Measurements from ENCODE around the gene CDK1.
"Not testable (repeated sequence)": the region's sequence is repeated elsewhere in the genome, so short reads cannot be mapped to it uniquely, and the experiment has no call there.

The CDK1 gene

GRCh38 chr10:60818134-60818770 is 40.0 kb downstream of the CDK1 start:
- Histone ChIP-seq H3K4me3 (ENCODE audit: low read depth, low read length) (no peak overlapping the region), H3K4me1 (ENCODE audit: control insufficient read depth, insufficient read depth, low read length) (no peaks in the 10 kb centered on the region), H3K9ac (ENCODE audit: low read depth, low read length) (no peak overlapping the region), H3K27me3 (ENCODE audit: control insufficient read depth, insufficient read depth, low read length) (no peaks in the 10 kb centered on the region), H3K9me3 (ENCODE audit: control insufficient read depth, insufficient read depth, low read length) (no peaks in the 10 kb centered on the region), H3K36me3 (ENCODE audit: control insufficient read depth, insufficient read depth, low read length) (no peaks in the 10 kb centered on the region)

DNA sequence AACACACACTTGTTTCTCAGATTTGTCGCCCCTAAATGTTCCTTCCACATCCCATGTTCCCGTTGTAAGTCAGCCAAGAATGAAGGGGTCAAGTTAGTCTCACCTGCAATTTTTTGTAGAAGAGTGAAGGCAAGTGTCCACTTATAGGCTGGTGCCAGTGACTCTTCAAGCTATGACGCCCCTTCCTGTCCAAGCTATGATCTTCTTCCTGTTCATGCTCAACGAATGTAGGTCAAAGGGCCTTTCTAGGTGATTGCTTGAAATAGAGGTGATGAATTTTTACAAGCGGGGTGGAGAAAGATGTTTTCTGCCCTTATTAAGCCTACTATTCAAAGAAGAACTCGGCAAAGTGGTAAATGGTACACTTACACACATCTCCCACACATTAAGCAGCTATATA is 41.0 kb downstream of the CDK1 start:
- H3K4me1 ChIP-seq (ENCODE audit: control insufficient read depth, insufficient read depth, low read length) = no peaks in the 10 kb centered on the region
- H3K9ac ChIP-seq (ENCODE audit: low read depth, low read length) = no peak overlapping the region
- H3K9me3 ChIP-seq (ENCODE audit: control insufficient read depth, insufficient read depth, low read length) = no peaks in the 10 kb centered on the region
- H3K4me3 ChIP-seq (ENCODE audit: low read depth, low read length) = no peak overlapping the region
- no peaks in the 10 kb centered on the region for H3K27me3 ChIP-seq (ENCODE audit: control insufficient read depth, insufficient read depth, low read length)
- no peaks in the 10 kb centered on the region for H3K36me3 ChIP-seq (ENCODE audit: control insufficient read depth, insufficient read depth, low read length)

GRCh38 chr10:60820093-60820754 is 41.9 kb downstream of the CDK1 start:
- no peaks in the 10 kb centered on the region for H3K36me3 ChIP-seq (ENCODE audit: control insufficient read depth, insufficient read depth, low read length)
- H3K4me1 ChIP-seq (ENCODE audit: control insufficient read depth, insufficient read depth, low read length) = no peaks in the 10 kb centered on the region
- H3K4me3 ChIP-seq (ENCODE audit: low read depth, low read length) = no peak overlapping the region
- no peaks in the 10 kb centered on the region for H3K27me3 ChIP-seq (ENCODE audit: control insufficient read depth, insufficient read depth, low read length)
- no peaks in the 10 kb centered on the region for H3K9me3 ChIP-seq (ENCODE audit: control insufficient read depth, insufficient read depth, low read length)
- no peak overlapping the region for H3K9ac ChIP-seq (ENCODE audit: low read depth, low read length)

- no peak overlapping the region for H3K4me3 ChIP-seq (ENCODE audit: low read depth, low read length)
- no peaks in the 10 kb centered on the region for H3K36me3 ChIP-seq (ENCODE audit: control insufficient read depth, insufficient read depth, low read length)
- no peaks in the 10 kb centered on the region for H3K27me3 ChIP-seq (ENCODE audit: control insufficient read depth, insufficient read depth, low read length)
- no peaks in the 10 kb centered on the region for H3K4me1 ChIP-seq (ENCODE audit: control insufficient read depth, insufficient read depth, low read length)
- no peak overlapping the region for H3K9ac ChIP-seq (ENCODE audit: low read depth, low read length)
- no peaks in the 10 kb centered on the region for H3K9me3 ChIP-seq (ENCODE audit: control insufficient read depth, insufficient read depth, low read length)
Measured at GRCh38 chr10:60821656-60822055, 43.4 kb downstream of the CDK1 start.

GRCh38 chr10:60822809-60823208 is 44.5 kb downstream of the CDK1 start:
- Histone ChIP-seq H3K9ac (ENCODE audit: low read depth, low read length) (no peak overlapping the region), H3K27me3 (ENCODE audit: control insufficient read depth, insufficient read depth, low read length) (no peaks in the 10 kb centered on the region), H3K4me1 (ENCODE audit: control insufficient read depth, insufficient read depth, low read length) (no peaks in the 10 kb centered on the region), H3K9me3 (ENCODE audit: control insufficient read depth, insufficient read depth, low read length) (no peaks in the 10 kb centered on the region), H3K4me3 (ENCODE audit: low read depth, low read length) (no peak overlapping the region), H3K36me3 (ENCODE audit: control insufficient read depth, insufficient read depth, low read length) (no peaks in the 10 kb centered on the region)

DNA sequence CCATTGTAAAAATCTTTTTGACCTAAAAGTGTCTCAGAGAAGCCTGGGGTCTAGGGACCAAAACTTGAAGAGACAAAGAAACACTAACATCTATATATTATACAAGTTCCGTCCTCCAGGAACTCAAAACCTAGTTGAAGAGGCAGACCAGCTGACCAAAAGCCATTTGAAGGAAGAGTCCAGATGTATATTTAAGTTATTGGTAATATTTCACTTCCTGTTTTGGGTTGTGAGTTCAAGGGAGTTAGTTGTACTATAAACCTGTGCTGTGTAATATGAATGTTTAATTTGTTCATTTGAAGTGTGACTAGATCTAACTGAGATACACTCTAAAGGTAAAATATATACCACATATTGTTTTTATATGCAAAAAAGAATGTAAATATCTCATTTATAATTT is 45.0 kb downstream of the CDK1 start:
- H3K9me3 ChIP-seq (ENCODE audit: control insufficient read depth, insufficient read depth, low read length) = no peaks in the 10 kb centered on the region
- no peaks in the 10 kb centered on the region for H3K36me3 ChIP-seq (ENCODE audit: control insufficient read depth, insufficient read depth, low read length)
- H3K27me3 ChIP-seq (ENCODE audit: control insufficient read depth, insufficient read depth, low read length) = no peaks in the 10 kb centered on the region
- no peak overlapping the region for H3K9ac ChIP-seq (ENCODE audit: low read depth, low read length)
- H3K4me1 ChIP-seq (ENCODE audit: control insufficient read depth, insufficient read depth, low read length) = no peaks in the 10 kb centered on the region
- no peak overlapping the region for H3K4me3 ChIP-seq (ENCODE audit: low read depth, low read length)

DNA sequence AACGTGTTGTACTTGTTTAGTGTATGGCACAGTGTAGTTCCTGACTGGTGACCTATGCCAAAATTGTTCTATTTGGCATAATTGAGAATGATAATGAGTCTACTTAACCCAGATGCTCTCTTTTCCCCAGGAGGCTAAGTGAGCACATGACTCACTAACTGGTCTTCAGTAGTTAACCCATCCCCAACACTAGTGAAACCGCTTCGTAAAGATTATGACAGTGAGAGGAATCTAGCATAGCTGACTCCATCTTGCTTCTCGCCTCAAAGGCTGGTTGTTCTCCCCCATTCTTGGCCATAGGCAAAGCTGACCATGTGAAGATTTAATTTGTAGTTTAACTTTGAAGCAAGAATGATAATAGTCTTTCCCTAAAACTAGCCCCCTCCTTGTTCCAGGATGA is 47.2 kb downstream of the CDK1 start:
- H3K27me3 ChIP-seq (ENCODE audit: control insufficient read depth, insufficient read depth, low read length) = no peaks in the 10 kb centered on the region
- no peaks in the 10 kb centered on the region for H3K36me3 ChIP-seq (ENCODE audit: control insufficient read depth, insufficient read depth, low read length)
- no peaks in the 10 kb centered on the region for H3K4me1 ChIP-seq (ENCODE audit: control insufficient read depth, insufficient read depth, low read length)
- no peak overlapping the region for H3K9ac ChIP-seq (ENCODE audit: low read depth, low read length)
- no peak overlapping the region for H3K4me3 ChIP-seq (ENCODE audit: low read depth, low read length)
- H3K9me3 ChIP-seq (ENCODE audit: control insufficient read depth, insufficient read depth, low read length) = no peaks in the 10 kb centered on the region

DNA sequence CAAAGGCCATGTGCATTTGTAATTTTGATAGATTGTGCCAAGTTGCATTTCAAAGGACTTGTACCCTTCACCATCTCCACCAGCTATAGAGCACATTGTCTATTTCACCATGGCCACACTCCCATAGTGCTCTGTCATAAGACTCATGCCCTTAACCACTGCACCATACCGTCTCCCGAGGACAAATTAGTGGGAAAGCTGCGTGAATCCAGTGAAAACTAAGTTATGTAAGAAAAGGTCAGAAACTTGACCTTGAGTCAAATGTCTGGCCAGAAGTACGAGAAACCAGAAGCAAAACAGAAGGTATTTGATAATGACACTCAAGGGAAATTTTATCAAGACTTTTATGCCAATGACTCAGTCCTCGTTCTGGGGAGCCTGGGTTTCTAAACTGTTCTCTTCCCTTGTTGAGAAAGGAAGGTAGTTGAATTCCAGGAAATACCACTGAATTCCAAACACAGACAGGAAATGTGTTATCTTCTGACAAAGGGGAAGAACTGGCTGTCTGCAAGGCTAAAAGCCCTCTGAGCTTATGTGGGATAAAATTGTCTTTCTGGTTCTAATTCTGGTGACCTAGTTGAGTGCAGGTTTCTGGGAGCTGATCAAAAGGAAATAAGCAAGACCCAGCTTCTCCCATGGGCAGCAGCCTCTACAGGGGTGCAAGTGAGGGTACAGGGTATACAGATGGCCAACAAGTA is 49.7 kb downstream of the CDK1 start:
- H3K36me3 ChIP-seq (ENCODE audit: control insufficient read depth, insufficient read depth, low read length) = no peaks in the 10 kb centered on the region
- no peak overlapping the region for H3K9ac ChIP-seq (ENCODE audit: low read depth, low read length)
- H3K9me3 ChIP-seq (ENCODE audit: control insufficient read depth, insufficient read depth, low read length) = no peaks in the 10 kb centered on the region
- H3K4me3 ChIP-seq (ENCODE audit: low read depth, low read length) = no peak overlapping the region
- H3K27me3 ChIP-seq (ENCODE audit: control insufficient read depth, insufficient read depth, low read length) = no peaks in the 10 kb centered on the region
- H3K4me1 ChIP-seq (ENCODE audit: control insufficient read depth, insufficient read depth, low read length) = no peaks in the 10 kb centered on the region

DNA sequence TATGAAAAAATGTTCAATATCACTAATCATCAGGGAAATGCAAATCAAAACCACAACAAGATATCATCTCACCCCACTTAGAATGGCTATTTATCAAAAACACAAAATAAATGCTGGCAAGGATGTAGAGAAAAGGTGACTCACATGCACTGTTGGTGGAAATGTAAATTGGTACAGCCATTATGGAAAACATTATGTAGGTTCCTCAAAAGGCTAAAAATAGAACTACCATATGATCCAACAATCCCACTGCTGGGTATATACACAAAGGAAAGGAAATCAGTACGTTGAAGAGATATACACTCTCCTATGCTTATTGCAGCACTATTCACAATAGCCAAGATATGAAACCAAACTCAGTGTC is 50.2 kb downstream of the CDK1 start:
- H3K9ac ChIP-seq (ENCODE audit: low read depth, low read length) = no peak overlapping the region
- H3K36me3 ChIP-seq (ENCODE audit: control insufficient read depth, insufficient read depth, low read length) = no peaks in the 10 kb centered on the region
- H3K4me1 ChIP-seq (ENCODE audit: control insufficient read depth, insufficient read depth, low read length) = no peaks in the 10 kb centered on the region
- H3K4me3 ChIP-seq (ENCODE audit: low read depth, low read length) = no peak overlapping the region
- no peaks in the 10 kb centered on the region for H3K9me3 ChIP-seq (ENCODE audit: control insufficient read depth, insufficient read depth, low read length)
- no peaks in the 10 kb centered on the region for H3K27me3 ChIP-seq (ENCODE audit: control insufficient read depth, insufficient read depth, low read length)

- H3K9me3 ChIP-seq (ENCODE audit: control insufficient read depth, insufficient read depth, low read length); H3K4me3 ChIP-seq (ENCODE audit: low read depth, low read length); H3K27me3 ChIP-seq (ENCODE audit: control insufficient read depth, insufficient read depth, low read length): not testable (repeated sequence)
Measured at GRCh38 chr10:60832136-60832535, 53.9 kb downstream of the CDK1 start.

DNA sequence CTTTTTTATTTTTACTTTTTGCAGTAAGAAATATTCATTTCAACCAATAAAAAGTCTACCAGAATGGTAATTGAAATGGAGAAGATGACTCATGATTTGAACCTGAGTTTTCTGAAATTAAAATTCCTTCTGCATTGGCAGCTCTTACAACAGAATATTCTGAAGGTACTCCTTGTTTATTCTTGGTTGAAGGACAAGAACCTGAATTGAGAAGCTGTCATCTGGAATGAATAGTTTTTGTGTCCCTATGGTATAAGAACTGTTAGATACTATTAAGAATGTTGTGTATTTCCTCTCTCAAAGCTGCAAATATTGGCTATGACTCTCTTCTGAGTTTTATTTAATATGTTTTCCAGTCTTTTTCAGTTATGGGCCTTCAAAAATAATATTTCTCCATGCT is 56.1 kb downstream of the CDK1 start:
- Histone ChIP-seq H3K4me3 (ENCODE audit: low read depth, low read length) (no peak overlapping the region), H3K9ac (ENCODE audit: low read depth, low read length) (no peak overlapping the region), H3K27me3 (ENCODE audit: control insufficient read depth, insufficient read depth, low read length) (no peaks in the 10 kb centered on the region), H3K36me3 (ENCODE audit: control insufficient read depth, insufficient read depth, low read length) (no peaks in the 10 kb centered on the region), H3K4me1 (ENCODE audit: control insufficient read depth, insufficient read depth, low read length) (no peaks in the 10 kb centered on the region), H3K9me3 (ENCODE audit: control insufficient read depth, insufficient read depth, low read length) (no peaks in the 10 kb centered on the region)

More at GRCh38 chr10:60832136-60832535, 53.9 kb downstream of the CDK1 start:
- not testable (repeated sequence) for H3K36me3 ChIP-seq (ENCODE audit: control insufficient read depth, insufficient read depth, low read length); H3K9ac ChIP-seq (ENCODE audit: low read depth, low read length); H3K4me1 ChIP-seq (ENCODE audit: control insufficient read depth, insufficient read depth, low read length)

- no peak overlapping the region for H3K4me3 ChIP-seq (ENCODE audit: low read depth, low read length)
- no peaks in the 10 kb centered on the region for H3K36me3 ChIP-seq (ENCODE audit: control insufficient read depth, insufficient read depth, low read length)
- no peaks in the 10 kb centered on the region for H3K4me1 ChIP-seq (ENCODE audit: control insufficient read depth, insufficient read depth, low read length)
- no peaks in the 10 kb centered on the region for H3K27me3 ChIP-seq (ENCODE audit: control insufficient read depth, insufficient read depth, low read length)
- H3K9ac ChIP-seq (ENCODE audit: low read depth, low read length) = no peak overlapping the region
- no peaks in the 10 kb centered on the region for H3K9me3 ChIP-seq (ENCODE audit: control insufficient read depth, insufficient read depth, low read length)
Measured at GRCh38 chr10:60835049-60835448, 56.8 kb downstream of the CDK1 start.
